Esophagus squamous epithelium (tissue), 4 donors: ENCODE results near the gene ITIH2.

Source experiments
- POLR2A ChIP-seq, 4 donors: fragments of 450-650 bp; IDR thresholded peaks; one replicate each; pipeline ENCODE4 v1.6.1; 2017; ENCODE audit warnings: antibody characterized with exemption in 4 of 4, mild to moderate bottlenecking in 4 of 4, moderate library complexity in 3 of 4
- TF ChIP-seq, protein P1 (sequence below), 6 experiments: fragments of 450-650 bp in 4 of 6; fragments of 200-600 bp in 2 of 6; sonication (generic) in 2 of 6; IDR thresholded peaks; one replicate each; pipeline ENCODE4 v1.5.1; 2016 to 2019; ENCODE audit warnings: antibody characterized with exemption in 6 of 6, mild to moderate bottlenecking in 4 of 6, moderate library complexity in 4 of 6

DNA sequence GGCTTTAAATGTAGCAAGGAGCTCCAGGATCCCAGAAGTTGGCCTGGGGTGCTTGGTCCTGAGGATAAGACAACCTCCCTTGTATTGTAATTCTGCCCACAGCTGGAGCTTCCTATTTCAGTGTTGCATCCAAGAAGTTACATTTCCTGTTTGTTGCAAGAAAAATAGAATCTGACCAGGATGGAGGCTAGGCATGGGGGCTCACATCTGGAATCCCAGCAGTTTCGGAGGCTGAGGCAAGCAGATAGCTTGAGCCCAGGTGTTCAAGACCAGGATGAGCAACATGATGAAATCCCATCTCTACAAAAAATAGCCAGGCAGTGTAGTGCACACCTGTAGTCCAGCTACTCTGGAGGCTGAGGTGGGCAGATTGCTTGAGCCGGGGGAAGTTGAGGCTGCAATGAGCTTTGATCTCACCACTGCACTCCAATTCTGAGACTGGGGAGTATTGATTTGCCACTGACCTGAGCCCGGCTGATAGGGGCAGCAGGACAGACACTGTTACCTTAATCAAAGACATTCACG, 766 bp upstream of the ITIH2 start:
- TF ChIP-seq, protein P1, sequence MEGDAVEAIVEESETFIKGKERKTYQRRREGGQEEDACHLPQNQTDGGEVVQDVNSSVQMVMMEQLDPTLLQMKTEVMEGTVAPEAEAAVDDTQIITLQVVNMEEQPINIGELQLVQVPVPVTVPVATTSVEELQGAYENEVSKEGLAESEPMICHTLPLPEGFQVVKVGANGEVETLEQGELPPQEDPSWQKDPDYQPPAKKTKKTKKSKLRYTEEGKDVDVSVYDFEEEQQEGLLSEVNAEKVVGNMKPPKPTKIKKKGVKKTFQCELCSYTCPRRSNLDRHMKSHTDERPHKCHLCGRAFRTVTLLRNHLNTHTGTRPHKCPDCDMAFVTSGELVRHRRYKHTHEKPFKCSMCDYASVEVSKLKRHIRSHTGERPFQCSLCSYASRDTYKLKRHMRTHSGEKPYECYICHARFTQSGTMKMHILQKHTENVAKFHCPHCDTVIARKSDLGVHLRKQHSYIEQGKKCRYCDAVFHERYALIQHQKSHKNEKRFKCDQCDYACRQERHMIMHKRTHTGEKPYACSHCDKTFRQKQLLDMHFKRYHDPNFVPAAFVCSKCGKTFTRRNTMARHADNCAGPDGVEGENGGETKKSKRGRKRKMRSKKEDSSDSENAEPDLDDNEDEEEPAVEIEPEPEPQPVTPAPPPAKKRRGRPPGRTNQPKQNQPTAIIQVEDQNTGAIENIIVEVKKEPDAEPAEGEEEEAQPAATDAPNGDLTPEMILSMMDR (IDR thresholded peaks at IDR 0.05): no peak
- no peak for TF ChIP-seq POLR2A (IDR thresholded peaks at IDR 0.05)
